ENCODE measurements around the gene WDR33.

DNA sequence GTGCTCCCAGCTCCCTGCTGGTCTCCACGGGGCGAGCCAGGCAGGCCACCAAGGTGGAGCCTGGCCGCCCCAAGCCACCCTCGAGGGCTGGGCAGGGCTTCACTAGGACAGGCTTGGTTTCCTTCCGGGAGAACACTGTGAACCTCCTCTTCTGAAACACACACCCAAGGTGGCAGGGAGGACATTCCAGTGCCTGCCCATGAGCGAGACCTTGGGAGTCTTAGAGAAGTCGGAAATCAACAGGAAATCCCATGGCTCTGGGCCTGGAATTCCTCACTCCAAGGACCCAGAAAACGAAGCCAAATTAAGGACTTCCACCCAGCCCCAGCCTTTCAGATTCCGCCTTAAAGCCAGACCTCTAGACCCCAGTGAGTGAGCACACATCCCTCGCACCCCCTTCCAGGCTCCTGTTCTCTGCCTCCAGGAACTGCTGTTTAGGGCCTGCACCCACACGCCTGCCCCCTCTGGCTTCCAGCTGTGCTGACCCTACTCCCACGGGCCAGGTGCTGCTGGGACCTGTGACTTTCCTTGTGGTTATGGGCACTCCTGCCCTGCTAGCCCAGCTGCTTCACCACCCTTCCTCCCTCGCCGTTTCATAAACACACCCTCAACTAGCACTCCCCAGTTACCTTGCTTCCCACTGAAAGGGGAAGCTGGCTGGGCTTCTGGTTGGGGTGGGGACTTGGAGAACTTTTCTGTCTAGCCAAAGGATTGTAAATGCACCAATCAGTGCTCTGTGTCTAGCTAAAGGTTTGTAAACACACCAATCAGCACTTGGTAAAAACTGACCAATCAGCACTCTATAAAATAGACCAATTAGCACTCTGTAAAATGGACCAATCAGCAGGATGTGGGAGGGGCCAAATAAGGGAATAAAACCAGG, 151.3 kb downstream of the WDR33 start:
- TF ChIP-seq POLR2AphosphoS5 (IDR thresholded peaks at IDR 0.05) (peak; percentile 26), POLR2A (IDR thresholded peaks at IDR 0.05) (no peak)
- TF ChIP-seq, protein P1, sequence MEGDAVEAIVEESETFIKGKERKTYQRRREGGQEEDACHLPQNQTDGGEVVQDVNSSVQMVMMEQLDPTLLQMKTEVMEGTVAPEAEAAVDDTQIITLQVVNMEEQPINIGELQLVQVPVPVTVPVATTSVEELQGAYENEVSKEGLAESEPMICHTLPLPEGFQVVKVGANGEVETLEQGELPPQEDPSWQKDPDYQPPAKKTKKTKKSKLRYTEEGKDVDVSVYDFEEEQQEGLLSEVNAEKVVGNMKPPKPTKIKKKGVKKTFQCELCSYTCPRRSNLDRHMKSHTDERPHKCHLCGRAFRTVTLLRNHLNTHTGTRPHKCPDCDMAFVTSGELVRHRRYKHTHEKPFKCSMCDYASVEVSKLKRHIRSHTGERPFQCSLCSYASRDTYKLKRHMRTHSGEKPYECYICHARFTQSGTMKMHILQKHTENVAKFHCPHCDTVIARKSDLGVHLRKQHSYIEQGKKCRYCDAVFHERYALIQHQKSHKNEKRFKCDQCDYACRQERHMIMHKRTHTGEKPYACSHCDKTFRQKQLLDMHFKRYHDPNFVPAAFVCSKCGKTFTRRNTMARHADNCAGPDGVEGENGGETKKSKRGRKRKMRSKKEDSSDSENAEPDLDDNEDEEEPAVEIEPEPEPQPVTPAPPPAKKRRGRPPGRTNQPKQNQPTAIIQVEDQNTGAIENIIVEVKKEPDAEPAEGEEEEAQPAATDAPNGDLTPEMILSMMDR (IDR thresholded peaks at IDR 0.05): no peak
